ENCODE measurements around the gene TRIO.
"Not testable (repeated sequence)": the region's sequence is repeated elsewhere in the genome, so short reads cannot be mapped to it uniquely, and the experiment has no call there.

The TRIO gene

GRCh38 chr5:14417276-14417730 is 274.2 kb downstream of the TRIO start:
- intact Hi-C loops (cut with DNase I): no loop called here
- no peak for DNase-seq

GRCh38 chr5:14417792-14418765 is 274.9 kb downstream of the TRIO start:
- no peak for DNase-seq
- intact Hi-C loops (cut with DNase I): no loop called here

- DNase-seq: no peak
- intact Hi-C loops (cut with DNase I): no loop called here
Measured at GRCh38 chr5:14419686-14420085, 276.5 kb downstream of the TRIO start.

GRCh38 chr5:14420101-14420811 is 277.1 kb downstream of the TRIO start:
- DNase-seq: no peak
- intact Hi-C loops (cut with DNase I): no loop called here

GRCh38 chr5:14421851-14422250 is 278.7 kb downstream of the TRIO start:
- DNase-seq: no peak
- intact Hi-C loops (cut with DNase I): no loop called here

GRCh38 chr5:14424011-14424685 is 281.0 kb downstream of the TRIO start:
- DNase-seq: no peak
- intact Hi-C loops (cut with DNase I): no loop called here

GRCh38 chr5:14425559-14425958 is 282.4 kb downstream of the TRIO start:
- no peak for DNase-seq
- intact Hi-C loops (cut with DNase I): no loop called here

GRCh38 chr5:14426521-14426920 is 283.4 kb downstream of the TRIO start:
- DNase-seq: no peak
- intact Hi-C loops (cut with DNase I): no loop called here

- DNase-seq: no peak
- intact Hi-C loops (cut with DNase I): no loop called here
Measured at GRCh38 chr5:14428302-14429081, 285.4 kb downstream of the TRIO start.

- intact Hi-C loops (cut with DNase I): no loop called here
- DNase-seq: no peak
Measured at GRCh38 chr5:14429101-14430050, 286.2 kb downstream of the TRIO start.

GRCh38 chr5:14431534-14431933 is 288.4 kb downstream of the TRIO start:
- DNase-seq: no peak
- intact Hi-C loops (cut with DNase I): no loop called here

GRCh38 chr5:14432931-14433589 is 289.9 kb downstream of the TRIO start:
- no peak for DNase-seq

GRCh38 chr5:14435481-14435880 is 292.3 kb downstream of the TRIO start:
- intact Hi-C loops (cut with DNase I): no loop called here
- DNase-seq: no peak

More at GRCh38 chr5:14432931-14433589, 289.9 kb downstream of the TRIO start:
- intact Hi-C loops (cut with DNase I): no loop called here

GRCh38 chr5:14436122-14436521 is 293.0 kb downstream of the TRIO start:
- DNase-seq; intact Hi-C loops (cut with DNase I): not testable (repeated sequence)

GRCh38 chr5:14436801-14437542 is 293.8 kb downstream of the TRIO start:
- no peak for DNase-seq

GRCh38 chr5:14438195-14438606 is 295.1 kb downstream of the TRIO start:
- DNase-seq: no peak

More at GRCh38 chr5:14436801-14437542, 293.8 kb downstream of the TRIO start:
- intact Hi-C loops (cut with DNase I): no loop called here

More at GRCh38 chr5:14438195-14438606, 295.1 kb downstream of the TRIO start:
- intact Hi-C loops (cut with DNase I): no loop called here
